Iris pigment epithelial cell (primary cell): Measurements from ENCODE around the gene SRXN1.
"Not testable (repeated sequence)": the region's sequence is repeated elsewhere in the genome, so short reads cannot be mapped to it uniquely, and the experiment has no call there.

Experiments used
- DNase-seq: peaks from one replicate; pipeline ENCODE4 v3.0.0-alpha.2; 2011; ENCODE audit warnings: low read depth

The SRXN1 gene

DNA sequence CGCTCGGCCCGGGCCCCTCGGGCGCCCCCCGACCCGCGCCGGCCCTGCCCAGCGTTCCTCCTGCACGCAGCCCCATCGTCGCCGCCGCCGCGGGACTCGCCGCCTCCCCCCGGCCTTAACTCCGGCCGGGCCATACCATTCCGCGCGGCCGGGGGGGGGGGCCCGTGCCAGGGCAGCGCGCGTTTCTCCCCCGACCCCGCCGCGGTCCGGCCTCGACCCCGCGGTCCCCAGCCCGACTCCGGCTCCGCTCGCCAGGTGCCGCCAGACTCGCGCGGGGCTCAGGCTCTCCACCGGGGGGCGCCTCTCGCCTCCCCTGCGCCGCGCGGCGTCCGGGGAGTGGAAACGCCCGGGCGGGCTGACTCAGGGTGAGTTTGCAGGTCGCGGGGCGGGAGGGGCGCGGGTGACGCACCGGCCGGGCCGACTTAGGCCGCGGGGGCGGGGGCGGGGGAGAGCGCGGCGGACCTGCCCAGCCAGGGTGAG is at the start of gene SRXN1:
SRXN1 (minus strand) TSS at position 91 of the 480 bp plus-strand sequence; CDS start at position 76, 15 bp downstream.
- DNase-seq: peak; percentile 96

DNA sequence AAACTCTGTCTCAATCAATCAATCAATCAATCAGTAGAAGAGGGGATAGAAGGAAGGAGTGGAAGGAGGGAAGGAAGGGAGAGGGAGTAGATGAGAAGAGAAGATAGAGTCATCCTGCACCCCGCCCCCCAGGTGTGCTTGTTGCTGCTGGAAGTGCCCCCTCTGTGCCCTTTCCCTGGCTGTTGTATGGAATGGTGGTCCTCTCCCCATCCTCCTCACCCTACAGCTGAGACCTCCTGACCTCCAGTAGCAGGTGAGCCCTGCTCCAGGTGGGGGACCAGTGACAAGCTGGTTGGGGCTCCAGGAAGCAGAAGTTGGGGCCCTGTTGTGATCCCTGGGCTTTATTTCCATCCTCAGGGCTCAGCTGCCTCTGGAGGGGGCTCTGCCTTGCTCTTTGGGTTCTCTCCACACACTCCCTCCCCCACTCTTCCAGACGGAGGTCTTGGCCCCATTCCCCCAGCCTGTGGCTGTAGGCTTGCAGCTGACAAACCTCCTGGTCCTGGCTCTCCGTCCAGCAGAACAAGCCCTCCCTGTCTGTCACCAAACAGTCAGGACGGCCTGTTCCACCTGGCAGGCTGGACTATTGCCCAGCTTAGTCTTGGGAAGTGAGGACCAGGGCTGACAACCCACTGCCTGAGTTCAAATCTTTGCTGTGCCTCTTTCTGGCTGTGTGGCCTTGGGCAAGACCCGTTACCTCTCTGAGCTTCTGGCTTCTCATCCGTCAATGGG is 48.6 kb upstream of the SRXN1 start:
- DNase-seq: no peak

- DNase-seq: no peak
Measured at GRCh38 chr20:699811-700338, 46.9 kb upstream of the SRXN1 start.

- no peak for DNase-seq
Measured at GRCh38 chr20:699342-699741, 46.3 kb upstream of the SRXN1 start.

DNA sequence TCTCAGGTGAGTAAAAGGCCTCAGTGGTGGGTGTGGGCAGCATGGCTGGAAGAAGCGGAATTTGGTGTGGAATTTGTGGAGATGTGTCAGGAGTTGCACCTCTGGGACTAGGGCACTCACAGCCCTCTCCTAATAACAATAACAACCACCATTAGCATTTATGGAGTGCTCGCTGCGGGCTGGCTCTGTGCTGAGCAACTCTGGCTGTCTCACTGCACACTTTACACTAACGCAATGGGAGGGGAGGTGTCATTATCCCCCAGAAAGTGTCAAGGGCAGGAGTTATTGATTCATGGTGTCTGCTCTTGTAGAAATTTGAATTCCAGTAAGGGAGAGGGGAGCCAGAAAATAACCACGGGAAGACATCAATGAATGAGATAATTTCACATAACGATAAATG is 45.3 kb upstream of the SRXN1 start:
- no peak for DNase-seq

- no peak for DNase-seq
Measured at GRCh38 chr20:697826-698225, 44.8 kb upstream of the SRXN1 start.

DNA sequence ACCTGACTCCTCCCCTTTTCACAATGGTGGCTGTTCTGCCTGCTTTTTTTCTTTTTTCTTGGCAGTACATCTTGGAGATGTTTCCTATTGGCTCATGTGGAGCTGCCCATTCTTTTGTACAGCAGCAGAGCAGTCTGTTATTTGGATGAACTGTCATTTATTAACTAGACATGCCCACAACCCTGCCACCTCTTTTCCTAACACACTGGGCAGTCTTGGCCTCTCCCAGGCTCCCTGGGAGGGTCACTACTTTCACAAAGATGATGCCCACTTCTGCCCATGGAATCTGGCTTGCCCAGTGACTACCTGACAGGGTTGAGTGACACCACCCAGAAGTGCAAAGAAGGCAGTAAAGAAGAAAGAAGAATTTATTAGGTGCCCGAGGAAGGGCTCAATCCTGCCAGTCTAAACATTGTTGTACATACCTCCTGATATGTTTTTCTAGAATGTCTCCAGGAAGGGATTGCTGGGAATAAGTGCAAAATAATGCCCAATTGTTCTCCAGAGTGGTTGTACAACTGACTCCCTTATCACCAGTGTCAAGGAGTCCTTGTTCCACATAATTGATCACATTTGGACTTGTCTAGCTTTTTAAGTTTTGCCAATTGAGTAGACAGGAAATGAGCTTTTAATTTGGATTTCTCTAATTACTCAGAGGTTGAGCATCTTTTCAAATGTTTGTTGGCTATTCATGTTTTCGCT is 42.3 kb upstream of the SRXN1 start:
- DNase-seq: no peak

GRCh38 chr20:694496-694895 is 41.5 kb upstream of the SRXN1 start:
- DNase-seq: no peak

DNA sequence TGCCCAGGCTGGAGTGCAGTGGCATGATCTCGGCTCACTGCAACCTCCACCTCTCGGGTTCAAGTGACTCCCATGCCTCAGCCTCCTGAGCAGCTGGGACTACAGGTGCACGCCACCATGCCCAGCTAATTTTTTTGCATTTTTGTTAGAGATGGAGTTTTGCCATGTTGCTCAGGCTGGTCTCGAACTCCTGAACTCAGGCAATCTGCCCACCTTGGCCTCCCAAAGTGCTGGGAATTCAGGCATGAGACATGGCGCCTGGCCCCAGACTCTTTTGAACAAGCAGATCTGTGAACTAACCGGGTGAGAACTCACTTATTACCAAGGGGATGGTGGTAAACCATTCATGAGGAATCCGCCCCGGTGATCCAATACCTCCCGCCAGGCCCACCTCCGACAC is 40.8 kb upstream of the SRXN1 start:
- DNase-seq: not testable (repeated sequence)

DNA sequence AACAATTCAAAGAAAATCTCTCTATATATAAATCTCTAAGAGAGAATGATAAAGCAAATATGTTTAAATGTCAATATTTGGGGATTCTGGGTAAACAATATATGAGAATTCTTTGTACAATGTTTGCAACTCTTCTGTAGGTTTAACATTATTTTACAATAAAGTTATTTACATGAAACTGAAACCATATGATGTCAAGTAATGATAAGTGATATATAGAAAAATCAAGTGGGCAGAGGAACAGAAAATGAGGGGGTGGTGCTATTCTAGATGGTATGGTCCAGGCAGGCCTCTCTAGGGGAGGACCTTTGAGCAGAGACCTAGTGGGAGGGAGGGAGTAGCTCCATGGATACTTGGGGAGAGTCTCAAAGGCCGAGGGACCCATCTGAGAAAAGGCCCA is 39.0 kb upstream of the SRXN1 start:
- DNase-seq: no peak

- DNase-seq: no peak
Measured at GRCh38 chr20:689947-690346, 36.9 kb upstream of the SRXN1 start.

DNA sequence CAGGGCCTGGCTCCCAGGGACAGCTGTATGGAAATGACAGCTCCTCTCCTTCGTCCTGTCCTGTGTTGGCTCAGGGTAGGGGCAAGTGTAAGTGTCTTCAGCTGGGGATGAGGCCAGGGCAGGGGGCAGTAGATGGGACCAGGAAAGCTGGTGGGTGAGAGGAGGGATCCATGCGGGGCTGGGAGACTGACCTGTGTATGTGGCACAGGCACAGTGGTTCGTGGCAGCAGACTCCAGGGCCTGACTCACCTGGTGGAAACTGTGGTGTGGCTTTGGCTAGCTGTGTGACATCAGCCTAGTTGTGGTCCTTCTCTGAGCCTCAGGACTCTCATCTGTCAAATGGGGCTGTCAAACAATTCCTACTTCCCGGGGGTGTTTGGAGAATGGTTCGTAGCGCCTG is 36.3 kb upstream of the SRXN1 start:
- DNase-seq: no peak

DNA sequence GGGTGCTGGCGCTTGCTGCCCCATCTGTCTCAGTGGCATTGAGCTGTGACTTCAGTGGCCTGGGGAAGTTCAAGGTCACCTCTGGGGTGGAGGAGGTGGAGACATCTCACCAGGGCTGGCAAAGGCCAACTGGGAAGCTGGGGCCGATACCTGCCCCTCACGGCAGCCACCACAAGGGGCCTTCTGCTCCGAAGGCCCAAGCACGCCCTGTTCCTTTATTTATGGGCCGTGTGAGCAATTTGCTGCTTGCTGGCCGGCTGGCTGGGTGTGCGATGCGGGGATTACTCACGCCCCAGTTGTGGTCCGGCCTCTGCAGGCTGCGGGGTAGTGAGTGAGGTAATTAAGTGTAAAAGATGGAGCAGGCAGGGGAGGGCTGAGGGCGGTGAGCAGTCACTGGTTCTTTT is 35.8 kb upstream of the SRXN1 start:
- peak; percentile 52 for DNase-seq

DNA sequence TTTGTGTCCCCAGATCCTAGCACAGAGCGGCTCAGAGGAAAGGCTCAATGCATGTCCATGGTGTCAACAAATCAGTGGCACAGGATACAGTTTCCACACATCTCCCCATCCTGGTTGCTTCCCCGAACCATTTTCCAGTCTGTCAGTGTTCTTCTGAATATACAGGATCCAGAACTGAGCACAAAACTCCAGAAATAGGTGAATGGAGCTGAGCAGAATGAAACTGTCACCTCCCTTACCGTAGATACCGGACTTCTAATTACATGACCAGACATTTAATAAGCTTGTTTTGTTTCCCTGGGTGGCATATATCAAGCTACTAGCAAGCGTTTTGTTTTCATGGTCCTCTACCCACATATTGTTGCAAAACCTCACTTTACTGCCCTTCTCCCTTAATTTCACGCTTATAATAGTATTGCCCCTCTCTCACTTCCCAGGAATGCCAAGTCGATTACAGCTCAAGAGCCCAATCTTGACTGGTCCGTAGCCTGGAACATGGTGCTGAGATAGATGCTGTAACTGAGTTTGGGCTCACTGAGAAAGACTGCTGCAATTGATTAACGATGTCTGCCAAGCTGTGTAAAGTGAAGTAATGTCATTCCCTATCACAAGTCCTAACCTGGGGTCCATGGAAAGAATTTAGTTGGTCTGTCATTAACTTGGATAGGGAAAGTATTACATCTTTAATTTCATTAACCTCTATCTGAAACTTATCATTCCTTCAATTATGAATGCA is 34.6 kb upstream of the SRXN1 start:
- no peak for DNase-seq

- DNase-seq: no peak
Measured at GRCh38 chr20:684676-685319, 31.8 kb upstream of the SRXN1 start.

GRCh38 chr20:682123-682522 is 29.1 kb upstream of the SRXN1 start:
- no peak for DNase-seq

DNA sequence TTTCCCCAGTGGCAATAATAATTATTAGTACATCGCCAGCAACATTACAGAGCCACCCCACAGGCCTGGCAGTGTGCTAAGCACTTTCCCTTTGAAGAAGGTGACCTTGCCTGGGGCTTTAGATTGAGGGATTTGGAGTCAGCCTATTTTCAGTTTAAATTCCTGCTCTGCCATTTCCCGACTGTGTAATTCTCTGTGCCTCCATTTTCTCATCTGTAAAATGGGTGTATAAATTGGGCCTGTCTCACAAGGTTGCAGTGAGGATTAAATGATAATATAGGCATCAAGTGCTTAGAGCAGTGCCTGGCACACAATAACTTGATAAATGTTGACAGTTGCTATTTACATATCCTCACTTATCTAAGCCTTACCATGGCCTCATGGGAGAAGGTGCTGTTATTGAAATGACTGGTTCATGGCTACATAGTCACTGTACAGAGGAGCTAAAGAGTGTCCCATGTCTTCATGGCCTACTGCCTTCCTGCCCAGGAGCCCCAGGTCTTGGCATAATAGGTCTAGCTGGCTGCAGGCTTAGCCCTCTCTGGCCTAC is 27.7 kb upstream of the SRXN1 start:
- DNase-seq: no peak

DNA sequence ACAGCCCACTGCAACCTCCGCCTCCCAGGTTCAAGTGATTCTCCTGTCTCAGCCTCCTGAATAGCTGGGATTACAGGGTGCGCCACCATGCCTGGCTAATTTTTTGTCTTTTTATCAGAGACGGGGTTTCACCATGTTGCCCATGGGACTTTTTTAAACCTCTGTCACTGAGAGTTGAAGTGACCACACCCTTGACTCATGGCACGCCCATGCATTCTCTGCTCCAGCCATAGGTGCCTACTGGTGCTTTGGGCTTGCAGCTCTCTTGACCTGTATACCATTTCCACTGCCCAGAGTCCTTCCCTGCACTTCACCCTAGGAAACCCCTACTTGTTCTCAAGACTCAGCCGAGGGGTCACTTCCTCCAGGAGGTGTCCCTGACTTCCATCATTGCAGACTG is 25.0 kb upstream of the SRXN1 start:
- no peak for DNase-seq

GRCh38 chr20:676967-677366 is 24.0 kb upstream of the SRXN1 start:
- DNase-seq: no peak

DNA sequence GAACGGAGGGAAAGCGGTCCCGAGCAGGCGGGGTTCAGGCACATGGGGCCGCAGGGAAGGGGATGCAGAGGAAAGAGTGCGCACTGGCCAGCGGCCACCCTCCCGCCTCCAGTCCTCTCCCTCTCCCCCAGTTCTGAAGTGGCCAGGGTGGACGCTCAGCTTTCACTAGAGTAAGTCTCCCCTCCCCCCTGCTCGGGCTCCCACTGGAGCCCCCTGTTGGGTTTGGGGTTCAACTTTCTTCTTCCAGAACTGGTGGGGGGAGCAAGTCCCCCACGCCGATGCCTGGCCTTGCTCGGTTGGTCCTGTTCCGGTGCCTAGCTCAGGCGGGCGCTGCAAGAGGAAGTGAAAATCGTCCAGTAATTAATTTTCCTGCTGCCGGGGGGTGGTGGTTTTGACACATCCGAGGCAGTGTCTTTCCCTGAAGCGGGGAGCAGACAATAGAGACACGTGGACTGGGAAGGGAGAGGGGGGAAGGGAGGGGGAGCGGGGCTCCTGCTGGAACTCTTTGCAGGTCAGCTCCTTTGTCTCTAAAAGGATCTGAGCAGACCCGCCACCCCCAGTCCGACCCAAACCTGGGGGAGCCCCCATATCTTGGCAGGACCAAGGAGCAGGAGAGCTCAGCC is 23.4 kb upstream of the SRXN1 start:
- DNase-seq: no peak
